ENCODE data around the gene MTLN. TPM values are rescaled to one million over a fixed set of nuclear protein-coding genes. Genes with fewer than 3 reads are reported as not detected.

MTLN gene
- total and polyA plus RNA-seq, 2 of the 13 experiments (the other 11 are each of a cell fraction or from before 2014, with no cell fraction given): 37.1 to 50.4 TPM

DNA sequence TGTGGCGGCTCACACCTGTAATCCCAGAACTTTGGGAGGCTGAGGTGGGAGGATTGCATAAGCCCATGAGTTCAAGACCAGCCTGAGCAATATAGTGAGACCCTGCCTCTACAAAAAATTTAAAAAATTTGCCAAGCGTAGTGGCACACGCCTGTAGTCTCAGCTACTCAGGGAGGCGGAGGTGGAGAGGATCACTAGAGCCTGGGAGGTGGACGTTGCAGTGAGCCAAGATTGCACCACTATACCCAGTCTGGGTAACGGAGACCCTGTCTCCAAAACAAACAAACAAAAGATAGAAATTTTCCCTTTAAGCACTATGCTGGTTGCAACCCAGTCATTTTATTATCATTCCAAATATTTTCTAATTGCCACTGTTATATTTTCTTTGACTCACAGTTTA is 39.8 kb downstream of the MTLN start (continued):
- TF ChIP-seq, protein P1, sequence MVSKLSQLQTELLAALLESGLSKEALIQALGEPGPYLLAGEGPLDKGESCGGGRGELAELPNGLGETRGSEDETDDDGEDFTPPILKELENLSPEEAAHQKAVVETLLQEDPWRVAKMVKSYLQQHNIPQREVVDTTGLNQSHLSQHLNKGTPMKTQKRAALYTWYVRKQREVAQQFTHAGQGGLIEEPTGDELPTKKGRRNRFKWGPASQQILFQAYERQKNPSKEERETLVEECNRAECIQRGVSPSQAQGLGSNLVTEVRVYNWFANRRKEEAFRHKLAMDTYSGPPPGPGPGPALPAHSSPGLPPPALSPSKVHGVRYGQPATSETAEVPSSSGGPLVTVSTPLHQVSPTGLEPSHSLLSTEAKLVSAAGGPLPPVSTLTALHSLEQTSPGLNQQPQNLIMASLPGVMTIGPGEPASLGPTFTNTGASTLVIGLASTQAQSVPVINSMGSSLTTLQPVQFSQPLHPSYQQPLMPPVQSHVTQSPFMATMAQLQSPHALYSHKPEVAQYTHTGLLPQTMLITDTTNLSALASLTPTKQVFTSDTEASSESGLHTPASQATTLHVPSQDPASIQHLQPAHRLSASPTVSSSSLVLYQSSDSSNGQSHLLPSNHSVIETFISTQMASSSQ (IDR thresholded peaks at IDR 0.05; ENCODE audit: low read depth): no peak
- TF ChIP-seq, protein P1 (CRISPR knock-in tag; IDR thresholded peaks at IDR 0.05; ENCODE audit: borderline replicate concordance): no peak
- TF ChIP-seq ZNF605 (CRISPR knock-in tag; IDR thresholded peaks at IDR 0.05) (no peak), SPEN (CRISPR knock-in tag; IDR thresholded peaks at IDR 0.05; ENCODE audit: low read depth) (no peak), MEIS1 (CRISPR knock-in tag; IDR thresholded peaks at IDR 0.05; ENCODE audit: borderline replicate concordance) (no peak), ZNF709 (CRISPR knock-in tag; IDR thresholded peaks at IDR 0.05) (no peak), ZC3H4 (CRISPR knock-in tag; IDR thresholded peaks at IDR 0.05; ENCODE audit: borderline replicate concordance) (no peak), SKIL (CRISPR knock-in tag; IDR thresholded peaks at IDR 0.05; ENCODE audit: borderline replicate concordance) (no peak), ZNF142 (CRISPR knock-in tag; IDR thresholded peaks at IDR 0.05) (no peak), MLLT10 (CRISPR knock-in tag; IDR thresholded peaks at IDR 0.05) (no peak), ZSCAN20 (CRISPR knock-in tag; IDR thresholded peaks at IDR 0.05; ENCODE audit: borderline replicate concordance) (no peak), ASH2L (IDR thresholded peaks at IDR 0.05; ENCODE audit: insufficient read length, low read depth, low read length) (no peak)
- TF ChIP-seq, protein P2, sequence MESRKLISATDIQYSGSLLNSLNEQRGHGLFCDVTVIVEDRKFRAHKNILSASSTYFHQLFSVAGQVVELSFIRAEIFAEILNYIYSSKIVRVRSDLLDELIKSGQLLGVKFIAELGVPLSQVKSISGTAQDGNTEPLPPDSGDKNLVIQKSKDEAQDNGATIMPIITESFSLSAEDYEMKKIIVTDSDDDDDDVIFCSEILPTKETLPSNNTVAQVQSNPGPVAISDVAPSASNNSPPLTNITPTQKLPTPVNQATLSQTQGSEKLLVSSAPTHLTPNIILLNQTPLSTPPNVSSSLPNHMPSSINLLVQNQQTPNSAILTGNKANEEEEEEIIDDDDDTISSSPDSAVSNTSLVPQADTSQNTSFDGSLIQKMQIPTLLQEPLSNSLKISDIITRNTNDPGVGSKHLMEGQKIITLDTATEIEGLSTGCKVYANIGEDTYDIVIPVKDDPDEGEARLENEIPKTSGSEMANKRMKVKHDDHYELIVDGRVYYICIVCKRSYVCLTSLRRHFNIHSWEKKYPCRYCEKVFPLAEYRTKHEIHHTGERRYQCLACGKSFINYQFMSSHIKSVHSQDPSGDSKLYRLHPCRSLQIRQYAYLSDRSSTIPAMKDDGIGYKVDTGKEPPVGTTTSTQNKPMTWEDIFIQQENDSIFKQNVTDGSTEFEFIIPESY (CRISPR knock-in tag; IDR thresholded peaks at IDR 0.05): no peak
- TF ChIP-seq, protein P3, sequence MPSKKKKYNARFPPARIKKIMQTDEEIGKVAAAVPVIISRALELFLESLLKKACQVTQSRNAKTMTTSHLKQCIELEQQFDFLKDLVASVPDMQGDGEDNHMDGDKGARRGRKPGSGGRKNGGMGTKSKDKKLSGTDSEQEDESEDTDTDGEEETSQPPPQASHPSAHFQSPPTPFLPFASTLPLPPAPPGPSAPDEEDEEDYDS (CRISPR knock-in tag; IDR thresholded peaks at IDR 0.05): no peak

All from HepG2 (cell line).